GM23338 (cell line): Measurements from ENCODE around the gene LRRC25. TPM values are rescaled to one million over a fixed set of nuclear protein-coding genes. Genes with fewer than 3 reads are reported as not detected.

Experiments
- ATAC-seq: fragments of 200-7000 bp; cut with Tn5 transposase; 3 replicates; pipeline ENCODE4 v1.9.1; 2020
- DNase-seq: peaks from one replicate; pipeline ENCODE4 v3.0.0-alpha.2; 2015; ENCODE audit warnings: low spot score
- H2AFZ ChIP-seq: fragments of 200-600 bp; sonication (generic); 2 replicates; pipeline ENCODE4 v1.8.0; 2016; ENCODE audit warnings: antibody characterized with exemption, mild to moderate bottlenecking, moderate library complexity
- H3F3A ChIP-seq: fragments of 200-600 bp; sonication (generic); replicated peaks from 2 replicates; pipeline ENCODE4 v1.8.0; 2017; ENCODE audit warnings: antibody characterized with exemption, mixed run types, low read depth
- H3K27ac ChIP-seq: fragments of 200-600 bp; sonication (generic); 2 replicates; pipeline ENCODE4 v1.6.1; 2016; ENCODE audit warnings: low read depth
- H3K27me3 ChIP-seq: fragments of 200-600 bp; sonication (generic); 2 replicates; pipeline ENCODE4 v1.8.0; 2016; ENCODE audit warnings: mild to moderate bottlenecking, mixed run types, moderate library complexity; ENCODE audit not compliant: insufficient read depth
- H3K36me3 ChIP-seq: fragments of 200-600 bp; sonication (generic); 2 replicates; pipeline ENCODE4 v1.8.0; 2016; ENCODE audit warnings: mild to moderate bottlenecking; ENCODE audit not compliant: insufficient read depth
- H3K4me1 ChIP-seq: fragments of 200-600 bp; sonication (generic); 2 replicates; pipeline ENCODE4 v1.8.0; 2016; ENCODE audit warnings: mild to moderate bottlenecking, moderate library complexity; ENCODE audit not compliant: insufficient read depth
- H3K4me2 ChIP-seq: fragments of 200-600 bp; sonication (generic); 2 replicates; pipeline ENCODE4 v1.7.1; 2017; ENCODE audit warnings: mixed run types
- H3K4me3 ChIP-seq: fragments of 200-600 bp; sonication (generic); 2 replicates; pipeline ENCODE4 v1.6.1; 2016; ENCODE audit warnings: mixed run types
- H3K79me2 ChIP-seq: fragments of 200-600 bp; sonication (generic); replicated peaks from 2 replicates; pipeline ENCODE4 v1.8.0; 2017; ENCODE audit warnings: mild to moderate bottlenecking; ENCODE audit not compliant: insufficient read depth
- H3K9me2 ChIP-seq: fragments of 200-600 bp; sonication (generic); 2 replicates; pipeline ENCODE4 v1.8.0; 2017; ENCODE audit not compliant: insufficient read depth
- H4K20me1 ChIP-seq: fragments of 200-600 bp; sonication (generic); replicated peaks from 2 replicates; pipeline ENCODE4 v1.8.0; 2017; ENCODE audit warnings: mild to moderate bottlenecking; ENCODE audit not compliant: insufficient read depth
- H3K27ac Mint-ChIP-seq: 2 replicates; pipeline ENCODE4 v1.8.0; 2020; ENCODE audit warnings: inconsistent platforms, mild to moderate bottlenecking, moderate library complexity, mixed read lengths
- H3K27me3 Mint-ChIP-seq: 3 replicates; pipeline ENCODE4 v1.8.0; 2022; ENCODE audit warnings: low read depth, mild to moderate bottlenecking, moderate library complexity, mixed read lengths, inconsistent platforms; ENCODE audit not compliant: insufficient read depth, poor library complexity
- H3K36me3 Mint-ChIP-seq: 3 replicates; pipeline ENCODE4 v1.8.0; 2021; ENCODE audit warnings: low read depth, mild to moderate bottlenecking, inconsistent platforms, moderate library complexity, mixed read lengths
- H3K4me1 Mint-ChIP-seq: 3 replicates; pipeline ENCODE4 v1.8.0; 2020; ENCODE audit warnings: mild to moderate bottlenecking, inconsistent platforms, mixed read lengths
- H3K4me3 Mint-ChIP-seq: 3 replicates; pipeline ENCODE4 v1.8.0; 2021; ENCODE audit warnings: moderate library complexity, mild to moderate bottlenecking, inconsistent platforms, mixed read lengths
- H3K9me3 Mint-ChIP-seq: 3 replicates; pipeline ENCODE4 v1.8.0; 2020; ENCODE audit warnings: moderate library complexity, mild to moderate bottlenecking, inconsistent platforms, mixed read lengths
- CREB1 ChIP-seq: fragments of 250-450 bp; sonication (Bioruptor Pico); IDR thresholded peaks from 2 replicates; pipeline ENCODE4 v1.5.0; 2020; ENCODE audit warnings: low read depth, mild to moderate bottlenecking, moderate library complexity
- ETS1 ChIP-seq: IDR thresholded peaks from 2 replicates; pipeline ENCODE4 v1.6.1; 2016; ENCODE audit warnings: antibody characterized with exemption
- EZH2 ChIP-seq: fragments of 200-600 bp; sonication (generic); IDR thresholded peaks from one replicate; pipeline ENCODE4 v1.8.0; 2017; ENCODE audit warnings: antibody characterized with exemption, mild to moderate bottlenecking, low read depth; ENCODE audit not compliant: unreplicated experiment
- EZH2phosphoT487 ChIP-seq: fragments of 200-600 bp; sonication (generic); IDR thresholded peaks from one replicate; pipeline ENCODE4 v1.8.1; 2018; ENCODE audit warnings: antibody characterized with exemption; ENCODE audit not compliant: unreplicated experiment
- JUNB ChIP-seq: IDR thresholded peaks from one replicate; pipeline ENCODE4 v1.6.1; 2016; ENCODE audit warnings: antibody characterized with exemption; ENCODE audit not compliant: unreplicated experiment
- NANOG ChIP-seq: IDR thresholded peaks from 2 replicates; pipeline ENCODE4 v1.6.1; 2016; ENCODE audit warnings: antibody characterized with exemption, borderline replicate concordance
- POLR2AphosphoS5 ChIP-seq: IDR thresholded peaks from 2 replicates; pipeline ENCODE4 v1.6.1; 2016; ENCODE audit warnings: antibody characterized with exemption, low read depth
- REST ChIP-seq: IDR thresholded peaks from one replicate; pipeline ENCODE4 v1.6.1; 2018; ENCODE audit warnings: antibody characterized with exemption; ENCODE audit not compliant: unreplicated experiment
- STAT1 ChIP-seq: IDR thresholded peaks from one replicate; pipeline ENCODE4 v1.6.1; 2016; ENCODE audit warnings: antibody characterized with exemption; ENCODE audit not compliant: unreplicated experiment
- ZNF114 ChIP-seq: fragments of 250-450 bp; sonication (Bioruptor Pico); IDR thresholded peaks from 2 replicates; pipeline ENCODE4 v1.5.0; 2020; ENCODE audit warnings: mild to moderate bottlenecking, moderate library complexity
- ZNF331 ChIP-seq: fragments of 250-450 bp; sonication (Bioruptor Pico); IDR thresholded peaks from 2 replicates; pipeline ENCODE4 v1.5.0; 2020; ENCODE audit warnings: low read depth, mild to moderate bottlenecking, moderate library complexity
- polyA plus RNA-seq: library from polyadenylated mRNA; unstranded; fragments of >200 nt; fragmentation: Nextera tagmentation; extraction: Ambion mirVana; gene quantifications from 2 replicates; pipeline ENCODE4 v1.2.1, GENCODE V29; 2016
- total RNA-seq: library from RNA; depleted of rRNA; stranded (reverse); fragments of >200 nt; shearing (Covaris generic); gene quantifications from 2 replicates; pipeline ENCODE4 v1.2.3, GENCODE V29; 2014
- TF ChIP-seq, protein P1 (sequence below): fragments of 250-450 bp; sonication (Bioruptor Pico); IDR thresholded peaks from 2 replicates; pipeline ENCODE4 v1.5.0; 2020; ENCODE audit warnings: mild to moderate bottlenecking, moderate library complexity

The LRRC25 gene
- total and polyA plus RNA-seq, 2 experiments from 2014 or later: 0.17 to 0.24 TPM

DNA sequence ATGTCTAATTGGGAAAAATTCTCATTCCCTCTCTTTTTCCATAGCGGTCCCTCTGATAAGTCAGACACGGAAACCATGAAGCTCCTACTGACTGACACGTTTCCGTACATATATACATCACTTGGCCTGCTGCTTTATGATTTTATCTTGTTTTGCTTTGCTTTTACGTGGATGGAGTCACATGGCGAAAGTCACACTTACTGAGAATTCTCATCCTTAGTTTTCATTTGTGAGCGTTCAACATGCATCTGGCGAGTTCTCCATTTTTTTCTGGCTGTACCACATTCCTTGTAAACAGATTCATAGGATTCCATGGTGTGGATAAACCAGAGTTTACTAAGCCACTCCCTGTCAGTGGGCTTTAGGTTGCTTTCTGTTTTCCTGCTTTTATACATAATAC is 35.8 kb downstream of the LRRC25 start:
- H3K27ac ChIP-seq: no peak overlapping the region

More for the DNA sequence above, 35.8 kb downstream of the LRRC25 start:
- TF ChIP-seq CREB1 (CRISPR knock-in tag) (no peak), ZNF114 (CRISPR knock-in tag) (no peak), REST (no peak), EZH2 (no peak), JUNB (no peak), STAT1 (no peak), NANOG (no peak), ZNF331 (CRISPR knock-in tag) (no peak), ETS1 (no peak), POLR2AphosphoS5 (no peak), EZH2phosphoT487 (no peak)
- TF ChIP-seq, protein P1, sequence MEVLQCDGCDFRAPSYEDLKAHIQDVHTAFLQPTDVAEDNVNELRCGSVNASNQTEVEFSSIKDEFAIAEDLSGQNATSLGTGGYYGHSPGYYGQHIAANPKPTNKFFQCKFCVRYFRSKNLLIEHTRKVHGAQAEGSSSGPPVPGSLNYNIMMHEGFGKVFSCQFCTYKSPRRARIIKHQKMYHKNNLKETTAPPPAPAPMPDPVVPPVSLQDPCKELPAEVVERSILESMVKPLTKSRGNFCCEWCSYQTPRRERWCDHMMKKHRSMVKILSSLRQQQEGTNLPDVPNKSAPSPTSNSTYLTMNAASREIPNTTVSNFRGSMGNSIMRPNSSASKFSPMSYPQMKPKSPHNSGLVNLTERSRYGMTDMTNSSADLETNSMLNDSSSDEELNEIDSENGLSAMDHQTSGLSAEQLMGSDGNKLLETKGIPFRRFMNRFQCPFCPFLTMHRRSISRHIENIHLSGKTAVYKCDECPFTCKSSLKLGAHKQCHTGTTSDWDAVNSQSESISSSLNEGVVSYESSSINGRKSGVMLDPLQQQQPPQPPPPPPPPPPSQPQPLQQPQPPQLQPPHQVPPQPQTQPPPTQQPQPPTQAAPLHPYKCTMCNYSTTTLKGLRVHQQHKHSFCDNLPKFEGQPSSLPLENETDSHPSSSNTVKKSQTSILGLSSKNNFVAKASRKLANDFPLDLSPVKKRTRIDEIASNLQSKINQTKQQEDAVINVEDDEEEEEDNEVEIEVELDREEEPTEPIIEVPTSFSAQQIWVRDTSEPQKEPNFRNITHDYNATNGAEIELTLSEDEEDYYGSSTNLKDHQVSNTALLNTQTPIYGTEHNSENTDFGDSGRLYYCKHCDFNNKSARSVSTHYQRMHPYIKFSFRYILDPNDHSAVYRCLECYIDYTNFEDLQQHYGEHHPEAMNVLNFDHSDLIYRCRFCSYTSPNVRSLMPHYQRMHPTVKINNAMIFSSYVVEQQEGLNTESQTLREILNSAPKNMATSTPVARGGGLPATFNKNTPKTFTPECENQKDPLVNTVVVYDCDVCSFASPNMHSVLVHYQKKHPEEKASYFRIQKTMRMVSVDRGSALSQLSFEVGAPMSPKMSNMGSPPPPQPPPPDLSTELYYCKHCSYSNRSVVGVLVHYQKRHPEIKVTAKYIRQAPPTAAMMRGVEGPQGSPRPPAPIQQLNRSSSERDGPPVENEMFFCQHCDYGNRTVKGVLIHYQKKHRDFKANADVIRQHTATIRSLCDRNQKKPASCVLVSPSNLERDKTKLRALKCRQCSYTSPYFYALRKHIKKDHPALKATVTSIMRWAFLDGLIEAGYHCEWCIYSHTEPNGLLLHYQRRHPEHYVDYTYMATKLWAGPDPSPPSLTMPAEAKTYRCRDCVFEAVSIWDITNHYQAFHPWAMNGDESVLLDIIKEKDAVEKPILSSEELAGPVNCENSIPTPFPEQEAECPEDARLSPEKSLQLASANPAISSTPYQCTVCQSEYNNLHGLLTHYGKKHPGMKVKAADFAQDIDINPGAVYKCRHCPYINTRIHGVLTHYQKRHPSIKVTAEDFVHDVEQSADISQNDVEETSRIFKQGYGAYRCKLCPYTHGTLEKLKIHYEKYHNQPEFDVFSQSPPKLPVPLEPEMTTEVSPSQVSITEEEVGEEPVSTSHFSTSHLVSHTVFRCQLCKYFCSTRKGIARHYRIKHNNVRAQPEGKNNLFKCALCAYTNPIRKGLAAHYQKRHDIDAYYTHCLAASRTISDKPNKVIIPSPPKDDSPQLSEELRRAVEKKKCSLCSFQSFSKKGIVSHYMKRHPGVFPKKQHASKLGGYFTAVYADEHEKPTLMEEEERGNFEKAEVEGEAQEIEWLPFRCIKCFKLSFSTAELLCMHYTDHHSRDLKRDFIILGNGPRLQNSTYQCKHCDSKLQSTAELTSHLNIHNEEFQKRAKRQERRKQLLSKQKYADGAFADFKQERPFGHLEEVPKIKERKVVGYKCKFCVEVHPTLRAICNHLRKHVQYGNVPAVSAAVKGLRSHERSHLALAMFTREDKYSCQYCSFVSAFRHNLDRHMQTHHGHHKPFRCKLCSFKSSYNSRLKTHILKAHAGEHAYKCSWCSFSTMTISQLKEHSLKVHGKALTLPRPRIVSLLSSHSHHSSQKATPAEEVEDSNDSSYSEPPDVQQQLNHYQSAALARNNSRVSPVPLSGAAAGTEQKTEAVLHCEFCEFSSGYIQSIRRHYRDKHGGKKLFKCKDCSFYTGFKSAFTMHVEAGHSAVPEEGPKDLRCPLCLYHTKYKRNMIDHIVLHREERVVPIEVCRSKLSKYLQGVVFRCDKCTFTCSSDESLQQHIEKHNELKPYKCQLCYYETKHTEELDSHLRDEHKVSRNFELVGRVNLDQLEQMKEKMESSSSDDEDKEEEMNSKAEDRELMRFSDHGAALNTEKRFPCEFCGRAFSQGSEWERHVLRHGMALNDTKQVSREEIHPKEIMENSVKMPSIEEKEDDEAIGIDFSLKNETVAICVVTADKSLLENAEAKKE (CRISPR knock-in tag): no peak
- Histone ChIP-seq H3F3A (peaks cover 16% of the 10 kb centered on the region), H3K36me3 (no peaks in the 10 kb centered on the region; the same call in 1 of the 2 replicates), H2AFZ (no peak overlapping the region), H3K79me2 (no peaks in the 10 kb centered on the region), H3K9me2 (no peaks in the 10 kb centered on the region), H3K4me1 (peaks cover 16% of the 10 kb centered on the region), H4K20me1 (no peaks in the 10 kb centered on the region), H3K4me2 (no peak overlapping the region), H3K4me3 (no peak overlapping the region), H3K27me3 (no peaks in the 10 kb centered on the region)
- H3K4me1 Mint-ChIP-seq: peaks cover 25% of the 10 kb centered on the region
- H3K36me3 Mint-ChIP-seq: peaks cover 81% of the 10 kb centered on the region
- no peak overlapping the region for H3K4me3 Mint-ChIP-seq
- ATAC-seq (no peak), DNase-seq (no peak)
- peaks cover 10% of the 10 kb centered on the region for H3K27me3 Mint-ChIP-seq
- H3K27ac Mint-ChIP-seq: no peak overlapping the region
- peaks cover 5% of the 10 kb centered on the region; the same call in 2 of the 3 replicates for H3K9me3 Mint-ChIP-seq
